Motor neuron (in vitro differentiated cells): ENCODE results near the gene LILRB3. TPM values are rescaled to one million over a fixed set of nuclear protein-coding genes. Genes with fewer than 3 reads are reported as not detected.
"Not testable (repeated sequence)": the region's sequence is repeated elsewhere in the genome, so short reads cannot be mapped to it uniquely, and the experiment has no call there.

Experiments
- ATAC-seq, 8 experiments: fragments of 200-7000 bp; cut with Tn5 transposase; replicated peaks in 6 of 8; 2 replicates each; pipeline ENCODE4 v1.8.0; 2021; ENCODE audit warnings: mild to moderate bottlenecking in 8 of 8, moderate library complexity in 8 of 8
- H3K27ac ChIP-seq, 2 donors: fragments of 250-450 bp; sonication (Bioruptor Pico); 2 replicates each; pipeline ENCODE4 v1.9.0; 2021; ENCODE audit warnings: antibody characterized with exemption in 2 of 2, mild to moderate bottlenecking in 2 of 2, moderate library complexity in 1 of 2
- H3K4me1 ChIP-seq, 2 donors: fragments of 250-450 bp; sonication (Bioruptor Pico); replicated peaks in 1 of 2; 2 replicates each; pipeline ENCODE4 v1.6.1; 2021; ENCODE audit warnings: antibody characterized with exemption in 2 of 2, mild to moderate bottlenecking in 2 of 2, moderate library complexity in 1 of 2
- H3K4me3 ChIP-seq, 5 donors: fragments of 250-450 bp; sonication (Bioruptor Pico); 2 replicates each; pipeline ENCODE4 v1.9.0; 2021; ENCODE audit warnings: antibody characterized with exemption in 5 of 5, mild to moderate bottlenecking in 5 of 5, moderate library complexity in 4 of 5
- WGBS, 10 experiments: fragments of 450-650 bp; shearing (Covaris generic); methylation state at CpG; one replicate each; pipeline ENCODE4 v1.0.0; 2022; 5-methylcytosine and 5-hydroxymethylcytosine counted together
- in situ Hi-C, 9 experiments: fragments of 400-800 bp; cut with MboI; loops; one replicate each; pipeline ENCODE4 v1.15.0; 2021; ENCODE audit warnings: low sequenced_read_pairs in 9 of 9, low pct_unique_long_range_greater_than_20kb in 2 of 9; ENCODE audit not compliant: unreplicated experiment in 9 of 9
- total RNA-seq, 8 experiments: library from RNA; unstranded; fragments of 300-600 nt; gene quantifications; 2 replicates each; pipeline versions ENCODE4 v1.2.3 to v1.2.4, GENCODE V29; 2022

The LILRB3 gene
- total RNA-seq, 8 experiments from 2014 or later, result 0.13 to 1.7 (median 0.43) TPM

GRCh38 chr19:54216869-54217268 lies 5.9 kb downstream of the LILRB3 start:
- Histone ChIP-seq H3K4me1 (peaks cover 3 to 6% of the 10 kb centered on the region in 2 donors), H3K4me3 (no peak overlapping the region), H3K27ac (no peak overlapping the region)
- WGBS, 10 experiments, result 67 to 92% (median 89%) methylated on average over 1 to 5 of the region's 9 CpGs; no CpG with 5 or more reads in 7 of the 10 experiments
- ATAC-seq, result no peak
- in situ Hi-C loops, result no loop called here

DNA sequence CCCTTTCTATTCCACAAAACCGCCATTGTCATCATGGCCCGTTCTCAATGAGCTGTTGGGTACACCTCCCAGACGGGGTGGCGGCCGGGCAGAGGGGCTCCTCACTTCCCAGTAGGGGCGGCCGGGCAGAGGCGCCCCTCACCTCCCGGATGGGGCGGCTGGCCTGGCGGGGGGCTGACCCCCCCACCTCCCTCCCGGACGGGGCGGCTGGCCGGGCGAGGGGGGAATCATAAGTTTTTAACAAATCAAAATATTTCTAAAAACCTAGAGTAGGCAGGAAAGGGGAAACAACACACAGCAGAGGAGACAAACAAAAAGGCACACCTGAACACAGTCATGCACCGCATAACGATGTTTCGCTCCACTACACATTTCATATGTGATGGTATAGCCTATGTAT lies 8.1 kb downstream of the LILRB3 start:
- H3K27ac ChIP-seq, H3K4me1 ChIP-seq, H3K4me3 ChIP-seq, ATAC-seq, in situ Hi-C loops: not testable (repeated sequence)
- 100% methylated on average over 1 of the region's 19 CpGs; no CpG with 5 or more reads in 9 of the 10 experiments for WGBS, 10 experiments

DNA sequence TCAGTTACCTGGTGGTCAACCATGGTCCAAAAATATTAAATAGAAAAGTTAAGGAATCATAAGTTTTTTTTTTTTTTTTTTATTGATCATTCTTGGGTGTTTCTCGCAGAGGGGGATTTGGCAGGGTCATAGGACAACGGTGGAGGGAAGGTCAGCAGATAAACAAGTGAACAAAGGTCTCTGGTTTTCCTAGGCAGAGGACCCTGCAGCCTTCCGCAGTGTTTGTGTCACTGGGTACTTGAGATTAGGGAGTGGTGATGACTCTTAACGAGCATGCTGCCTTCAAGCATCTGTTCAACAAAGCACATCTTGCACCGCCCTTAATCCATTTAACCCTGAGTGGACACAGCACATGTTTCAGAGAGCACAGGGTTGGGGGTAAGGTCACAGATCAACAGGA lies 8.6 kb downstream of the LILRB3 start:
- in situ Hi-C loops, H3K27ac ChIP-seq, H3K4me3 ChIP-seq, ATAC-seq: not testable (repeated sequence)
- WGBS, 10 experiments, result 50 to 100% (median 90%) methylated on average over 1 to 2 of the region's 5 CpGs; no CpG with 5 or more reads in 7 of the 10 experiments
- peaks cover 12 to 15% of the 10 kb centered on the region in 2 donors for H3K4me1 ChIP-seq

- ATAC-seq, result peak in 3 of 8 experiments; percentile 1 to 4 (median 2)
- WGBS, 10 experiments, result 59 to 100% (median 81%) methylated on average over 1 to 5 of the region's 12 CpGs; no CpG with 5 or more reads in 5 of the 10 experiments
- peak overlapping the region in 1 of 2 donors; percentile 42 for H3K27ac ChIP-seq
These were observed 11.6 kb downstream of the LILRB3 start for GRCh38 chr19:54211235-54211634.

GRCh38 chr19:54209811-54210494 lies 12.9 kb downstream of the LILRB3 start:
- peak; percentile 25 to 79 (median 61) for ATAC-seq
- no peak overlapping the region for H3K4me3 ChIP-seq
- in situ Hi-C loops, result no loop called here
- peak overlapping the region; percentile 49 to 79 for H3K27ac ChIP-seq
- 0 to 90% (median 63%) methylated on average over 1 to 8 of the region's 10 CpGs; no CpG with 5 or more reads in 2 of the 10 experiments for WGBS, 10 experiments
- peaks cover 13 to 21% of the 10 kb centered on the region in 2 donors for H3K4me1 ChIP-seq

More at GRCh38 chr19:54211235-54211634, 11.6 kb downstream of the LILRB3 start:
- H3K4me3 ChIP-seq, result no peak overlapping the region
- H3K4me1 ChIP-seq, result peaks cover 13 to 21% of the 10 kb centered on the region in 2 donors
- in situ Hi-C loops, result no loop called here

DNA sequence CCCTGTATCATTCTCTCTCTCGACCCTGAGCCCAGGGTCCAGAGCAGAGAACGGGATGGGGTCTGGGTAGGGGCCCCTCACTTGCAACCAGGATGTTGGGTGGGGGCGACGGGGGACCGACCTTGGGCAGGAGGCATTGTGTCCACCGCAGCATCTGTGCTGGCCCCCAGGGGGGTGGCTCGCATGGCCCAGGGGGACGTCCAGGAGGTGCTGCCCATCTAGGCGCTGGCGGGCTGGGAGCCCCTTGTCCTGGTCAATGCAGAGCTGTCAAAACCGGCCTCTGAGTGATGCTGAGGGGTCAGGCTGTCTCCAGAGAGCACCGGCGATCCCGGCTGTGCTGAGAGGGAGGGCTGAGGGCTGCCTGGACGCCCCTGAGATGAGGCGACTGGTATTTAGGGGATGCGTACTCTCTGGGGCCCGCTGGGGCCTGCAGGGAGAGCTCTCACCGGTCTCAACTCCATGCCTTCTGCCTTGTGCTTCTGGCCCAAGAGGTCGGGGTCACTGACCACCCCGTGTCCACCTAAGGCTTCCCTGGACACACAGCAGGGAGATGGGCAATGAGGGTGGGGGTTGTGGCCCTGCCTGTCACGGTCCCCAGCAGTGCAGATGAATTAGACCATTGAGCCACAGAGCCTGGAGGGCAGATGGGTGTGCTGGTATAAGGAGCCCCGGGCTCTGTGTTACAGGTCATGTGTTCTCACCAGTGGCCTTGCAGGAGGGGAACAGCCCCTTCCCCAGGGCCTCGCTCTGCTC lies 13.6 kb downstream of the LILRB3 start:
- Histone ChIP-seq H3K4me1 (peaks cover 13 to 21% of the 10 kb centered on the region in 2 donors), H3K4me3 (no peak overlapping the region), H3K27ac (peak overlapping the region; percentile 49 to 79)
- peak; percentile 27 to 55 (median 47) for ATAC-seq
- WGBS, 10 experiments, result 7 to 100% (median 60%) methylated on average over 1 to 3 of the region's 24 CpGs; no CpG with 5 or more reads in 7 of the 10 experiments
- in situ Hi-C loops, result no loop called here

DNA sequence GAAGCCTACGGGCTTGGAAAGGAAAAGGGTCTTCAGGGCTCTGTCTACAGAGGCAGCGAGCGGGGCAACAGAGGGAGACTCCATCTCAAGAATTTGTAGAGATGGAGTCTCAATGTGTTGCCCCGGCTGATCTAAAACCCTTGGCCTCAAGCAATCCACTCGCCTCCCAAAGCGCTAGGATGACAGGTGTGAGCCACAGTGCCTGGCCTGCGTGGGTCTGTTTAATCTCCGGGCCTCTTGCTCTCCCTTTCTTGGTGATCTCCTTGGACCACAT lies 14.1 kb downstream of the LILRB3 start:
- no peak overlapping the region for H3K4me3 ChIP-seq
- H3K27ac ChIP-seq, result peak overlapping the region in 1 of 2 donors; percentile 79
- 87 to 100% (median 92%) methylated on average over 1 to 3 of the region's 8 CpGs; no CpG with 5 or more reads in 7 of the 10 experiments for WGBS, 10 experiments
- in situ Hi-C loops, result no loop called here
- H3K4me1 ChIP-seq, result peaks cover 13 to 21% of the 10 kb centered on the region in 2 donors
- peak in 2 of 8 experiments; percentile 1 to 2 for ATAC-seq

DNA sequence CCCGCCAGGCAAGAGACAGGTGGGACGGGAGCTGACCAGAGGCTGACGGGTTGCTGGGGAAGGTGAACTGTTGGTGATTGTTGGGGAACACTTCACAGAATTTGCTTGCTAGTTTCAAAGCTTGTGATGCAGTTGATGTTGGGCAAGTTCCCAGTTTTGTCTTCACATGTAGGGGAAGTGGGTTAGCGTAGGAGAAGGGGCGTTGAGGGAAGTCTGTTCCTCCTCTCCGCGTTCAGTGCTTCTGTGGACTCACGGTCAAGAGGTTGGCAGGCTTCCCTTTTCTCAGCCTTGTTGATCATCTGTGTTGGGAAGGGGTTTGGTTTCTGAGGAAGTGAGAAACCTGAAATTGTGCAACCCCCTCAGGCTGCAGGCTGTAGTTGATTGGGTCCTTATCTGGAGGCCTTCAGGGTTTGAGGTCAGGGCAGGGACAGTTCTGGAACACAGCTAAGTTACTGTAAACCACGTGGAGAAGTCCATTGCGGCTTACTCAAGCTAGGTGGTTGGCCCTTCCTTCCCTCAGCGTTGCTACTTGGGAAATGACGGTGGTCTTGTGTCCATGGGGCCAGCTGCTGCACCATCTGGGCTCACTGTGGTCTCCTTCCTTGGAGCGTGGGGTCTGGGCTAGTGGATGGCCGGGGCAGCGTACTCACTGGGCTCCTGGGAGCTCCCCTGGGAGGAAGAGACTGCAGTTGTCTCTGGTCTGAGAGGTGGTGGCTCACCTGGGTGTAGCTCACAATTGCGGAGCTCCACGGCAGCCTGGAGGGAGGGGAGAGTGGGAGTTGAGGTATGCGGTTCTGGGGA lies 14.6 kb downstream of the LILRB3 start:
- Histone ChIP-seq H3K4me3 (no peak overlapping the region), H3K4me1 (peaks cover 15 to 23% of the 10 kb centered on the region in 2 donors), H3K27ac (peak overlapping the region in 1 of 2 donors; percentile 79)
- 55 to 100% (median 87%) methylated on average over 1 to 7 of the region's 18 CpGs; no CpG with 5 or more reads in 3 of the 10 experiments for WGBS, 10 experiments
- in situ Hi-C loops, result no loop called here
- ATAC-seq, result peak in 4 of 8 experiments; percentile 1 to 5 (median 2)

GRCh38 chr19:54207676-54207982 lies 15.2 kb downstream of the LILRB3 start:
- 40% methylated on average over 1 of the region's 5 CpGs; no CpG with 5 or more reads in 9 of the 10 experiments for WGBS, 10 experiments
- H3K4me1 ChIP-seq, result peaks cover 21 to 29% of the 10 kb centered on the region in 2 donors
- in situ Hi-C loops, result no loop called here

GRCh38 chr19:54207193-54207592 lies 15.6 kb downstream of the LILRB3 start:
- peaks cover 25 to 33% of the 10 kb centered on the region in 2 donors for H3K4me1 ChIP-seq
- 80 to 100% (median 90%) methylated on average over 1 to 5 of the region's 23 CpGs; no CpG with 5 or more reads in 5 of the 10 experiments for WGBS, 10 experiments
- H3K4me3 ChIP-seq, ATAC-seq, H3K27ac ChIP-seq, in situ Hi-C loops: not testable (repeated sequence)

More at GRCh38 chr19:54207676-54207982, 15.2 kb downstream of the LILRB3 start:
- Histone ChIP-seq H3K4me3 (no peak overlapping the region), H3K27ac (no peak overlapping the region)
- no peak for ATAC-seq

DNA sequence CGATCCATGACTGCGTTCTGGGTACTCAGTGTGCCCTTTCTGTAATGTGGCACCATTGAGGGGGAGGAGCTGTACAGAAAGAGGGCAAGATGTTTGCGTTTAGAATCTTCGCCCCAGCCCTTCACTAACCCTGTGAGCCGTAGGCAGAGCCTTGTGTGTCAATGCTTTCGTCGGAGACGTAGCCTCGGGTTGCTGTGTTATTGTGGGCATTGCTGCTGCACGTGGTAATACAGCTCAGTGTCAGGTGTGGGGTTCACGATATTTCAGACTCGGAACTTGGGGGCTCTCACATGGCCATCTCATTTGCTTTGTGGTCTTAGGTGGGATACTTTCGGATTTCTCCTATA lies 16.0 kb downstream of the LILRB3 start:
- peaks cover 29 to 37% of the 10 kb centered on the region in 2 donors for H3K4me1 ChIP-seq
- in situ Hi-C loops, result no loop called here
- H3K27ac ChIP-seq, result no peak overlapping the region
- H3K4me3 ChIP-seq, result no peak overlapping the region
- ATAC-seq, result no peak
- 67 to 100% (median 92%) methylated on average over 2 to 8 of the region's 13 CpGs; no CpG with 5 or more reads in 5 of the 10 experiments for WGBS, 10 experiments

GRCh38 chr19:54206030-54206830 lies 16.6 kb downstream of the LILRB3 start:
- WGBS, 10 experiments, result 90 to 100% (median 98%) methylated on average over 1 to 15 of the region's 27 CpGs; no CpG with 5 or more reads in 3 of the 10 experiments
- in situ Hi-C loops, result no loop called here
- ATAC-seq, result no peak
- no peak overlapping the region for H3K27ac ChIP-seq
- no peak overlapping the region for H3K4me3 ChIP-seq
- peaks cover 33 to 41% of the 10 kb centered on the region in 2 donors for H3K4me1 ChIP-seq
